Thoracic aorta endothelial cell (primary cell): ENCODE data around the gene KIAA1586. TPM values are rescaled to one million over a fixed set of nuclear protein-coding genes. Genes with fewer than 3 reads are reported as not detected.

Experiments
- small RNA-seq: library from RNA; depleted of rRNA; stranded (forward); fragments of <200 nt; gene quantifications from one replicate; pipeline ENCODE3, GENCODE V24; 2012
- total RNA-seq: library from RNA; depleted of rRNA; stranded (reverse); fragments of >200 nt; gene quantifications from 2 replicates; pipeline ENCODE4 v1.2.3, GENCODE V29; 2012

KIAA1586 gene
- total RNA-seq: 20.7 and 21.3 TPM in 2 replicates

DNA sequence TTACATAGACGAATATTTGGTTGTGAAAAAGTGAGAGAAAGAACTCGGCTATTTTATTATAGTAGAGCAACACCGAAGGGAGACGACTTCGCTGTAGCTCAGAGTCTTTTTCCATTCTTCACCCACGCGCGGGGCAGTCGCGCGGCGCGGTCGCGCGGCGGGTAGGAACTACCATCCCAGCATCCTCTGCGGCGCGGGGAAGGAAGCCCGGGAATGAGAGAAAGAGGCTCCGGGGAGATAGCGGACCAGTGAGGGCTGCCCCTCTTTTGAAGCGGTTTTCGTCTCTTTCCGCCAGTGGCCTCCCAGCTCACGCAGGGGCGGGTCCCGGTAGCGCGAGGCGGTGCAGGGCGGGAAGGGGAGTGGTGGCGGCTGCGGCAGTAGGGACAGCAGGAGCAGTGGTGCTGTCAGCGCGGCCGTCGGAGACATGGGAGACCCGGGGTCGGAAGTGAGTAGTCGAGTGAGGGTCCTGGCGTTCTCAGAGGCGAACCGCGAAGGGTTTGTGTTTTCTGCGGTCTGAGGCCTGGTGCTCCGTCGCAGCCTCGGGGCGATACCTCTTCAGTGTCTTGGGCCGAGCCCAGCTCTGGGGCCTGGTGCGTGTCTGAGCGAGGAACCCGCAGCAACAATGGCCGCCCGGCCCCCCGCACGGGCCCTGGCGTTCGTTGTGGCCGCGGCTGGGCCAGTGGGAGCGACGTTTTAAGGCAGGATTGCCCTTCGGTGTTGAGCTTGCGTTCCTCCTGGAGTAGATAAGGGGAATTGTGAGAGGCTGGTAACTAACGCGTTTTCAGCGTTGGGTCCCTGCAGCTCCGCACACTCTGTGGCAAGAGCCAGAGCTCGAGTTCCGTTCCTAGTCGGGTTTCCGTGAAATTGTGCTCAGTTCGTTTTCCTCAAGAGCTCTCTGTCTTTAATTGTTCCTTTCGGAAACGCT lies at the start of gene KIAA1586:
TSS of gene KIAA1586 (plus strand) at position 362 of the 925 bp plus-strand sequence. CDS start at position 425, 63 bp downstream.

GRCh38 chr6:57089687-57090457 lies 43.4 kb downstream of the KIAA1586 start, which contains the start of gene ZNF451:
Gene ZNF451, plus strand, starts transcription at chr6:57090188. Its CDS starts 66 bp downstream, at chr6:57090254.

Small RNAs within 50 kb of the gene (small RNA-seq; reads per million reads assigned to genes)
- gene FTH1P15: not detected

Other genes starting within 250 kb of the KIAA1586 start
- 1.0 and 1.1 TPM in 2 replicates for gene BEND6, start 91.6 kb upstream of the KIAA1586 start, total RNA-seq
- 77.7 and 85.2 TPM in 2 replicates for gene ZNF451, start 43.5 kb downstream of the KIAA1586 start, total RNA-seq
- 6.3 and 8.0 TPM in 2 replicates for gene BAG2, start 125.6 kb downstream of the KIAA1586 start, total RNA-seq
- gene RAB23, start 175.6 kb downstream of the KIAA1586 start, total RNA-seq: 20.5 and 21.0 TPM in 2 replicates